Cardiac muscle cell (in vitro differentiated cells and primary cell): Measurements from ENCODE around the gene PBXIP1. TPM values are rescaled to one million over a fixed set of nuclear protein-coding genes. Genes with fewer than 3 reads are reported as not detected.

Source experiments
- DNase-seq, 2 donors: peaks; one replicate each; pipeline versions ENCODE4 v3.0.0 to v3.0.0-alpha.2; 2010 to 2017; ENCODE audit warnings: low read depth in 1 of 2, low spot score in 1 of 2
- H3K27ac ChIP-seq: fragments of 200-600 bp; sonication (generic); 2 replicates; pipeline ENCODE4 v1.5.1; 2016
- H3K27me3 ChIP-seq: fragments of 200-600 bp; sonication (generic); 2 replicates; pipeline ENCODE4 v1.6.0; 2016; ENCODE audit warnings: control low read depth
- H3K36me3 ChIP-seq: fragments of 200-600 bp; sonication (generic); 2 replicates; pipeline ENCODE4 v1.5.1; 2016; ENCODE audit warnings: control low read depth
- H3K4me1 ChIP-seq: fragments of 200-600 bp; sonication (generic); 2 replicates; pipeline ENCODE4 v1.8.1; 2017; ENCODE audit warnings: low read depth, mild to moderate bottlenecking, mixed run types
- H3K4me3 ChIP-seq: fragments of 200-600 bp; sonication (generic); 2 replicates; pipeline ENCODE4 v1.5.1; 2016; ENCODE audit warnings: mild to moderate bottlenecking
- H3K9me3 ChIP-seq: fragments of 200-600 bp; sonication (generic); 2 replicates; pipeline ENCODE4 v1.5.1; 2017; ENCODE audit warnings: low read depth, mild to moderate bottlenecking, control low read depth
- CTCF ChIP-seq: IDR thresholded peaks from 2 replicates; pipeline ENCODE4 v1.5.1; 2012; ENCODE audit warnings: low read depth, mild to moderate bottlenecking, low read length
- polyA plus RNA-seq: library from polyadenylated mRNA; unstranded; fragments of >200 nt; fragmentation: Nextera tagmentation; extraction: Ambion mirVana; gene quantifications from 2 replicates; pipeline ENCODE4 v1.2.1, GENCODE V29; 2016
- total RNA-seq: library from RNA; depleted of rRNA; stranded (reverse); fragments of >200 nt; gene quantifications from 2 replicates; pipeline ENCODE4 v1.2.3, GENCODE V29; 2016

PBXIP1 gene
- total and polyA plus RNA-seq, 2 experiments from 2014 or later = 108 to 161 TPM

DNA sequence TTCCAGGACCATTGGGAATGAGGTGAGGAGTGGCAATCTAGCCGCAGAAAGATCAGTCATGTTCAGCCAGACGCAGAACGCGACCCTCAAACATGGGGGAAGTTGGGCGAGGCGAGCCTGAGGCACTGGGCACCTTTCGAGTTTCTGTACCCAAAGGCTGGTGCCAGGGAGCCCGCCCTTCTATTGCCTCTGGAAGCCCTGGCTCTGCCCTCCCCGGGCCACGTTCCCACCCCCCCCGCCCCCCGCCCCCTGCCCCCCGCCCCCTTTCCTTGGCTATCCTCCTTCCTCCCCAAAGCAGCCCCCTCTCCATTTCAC, 44.5 kb upstream of the PBXIP1 start:
- Histone ChIP-seq H3K9me3 (no peaks in the 10 kb centered on the region), H3K4me1 (peaks cover 10% of the 10 kb centered on the region), H3K36me3 (no peaks in the 10 kb centered on the region), H3K27ac (peak overlapping the region; percentile 85), H3K4me3 (peak overlapping the region; percentile 75), H3K27me3 (no peaks in the 10 kb centered on the region)
- DNase-seq = no peak
- TF ChIP-seq CTCF = no peak

DNA sequence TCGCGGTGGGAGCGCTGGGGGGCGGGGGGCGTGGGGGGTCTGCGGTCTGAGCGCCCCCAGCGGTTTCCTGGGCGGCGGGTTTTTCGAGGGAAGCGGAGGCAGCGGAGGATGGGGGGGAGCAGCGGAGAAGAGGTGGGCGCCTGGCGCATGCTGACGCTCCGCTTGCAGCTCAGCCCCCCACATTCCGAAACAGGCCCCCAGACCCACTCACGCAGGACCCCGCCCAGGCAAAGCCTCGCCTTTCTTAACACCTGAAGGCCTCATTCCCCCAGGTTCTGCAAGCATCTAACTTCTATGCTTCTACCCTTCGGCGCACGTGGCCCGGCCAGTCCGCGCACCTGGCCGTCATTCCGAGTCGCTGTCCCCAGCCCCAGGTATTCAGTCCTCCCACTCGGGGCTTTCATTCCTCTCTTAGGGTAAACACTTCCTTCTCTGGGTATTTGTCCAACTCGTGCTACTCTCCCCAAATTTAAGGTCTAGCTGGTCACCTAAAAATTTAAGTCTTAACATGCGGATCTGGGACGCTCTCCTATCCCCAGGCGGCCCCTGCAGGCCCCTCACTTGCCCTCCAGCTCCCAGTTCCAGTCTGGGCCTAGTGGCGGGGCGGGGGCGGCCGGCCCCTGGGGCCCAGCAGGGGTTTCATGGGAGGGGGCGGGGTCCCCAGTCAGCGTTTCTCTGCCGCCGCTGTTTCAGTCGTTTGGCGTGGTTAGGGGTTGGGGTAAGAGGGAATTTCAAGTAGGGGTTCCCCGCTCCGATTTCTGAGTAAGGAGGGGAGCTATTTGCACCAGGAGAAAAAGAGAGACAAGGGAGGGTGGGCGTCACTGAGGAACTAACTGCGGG, 43.9 kb upstream of the PBXIP1 start:
- peak overlapping the region; percentile 75 for H3K4me3 ChIP-seq
- H3K4me1 ChIP-seq = peaks cover 10% of the 10 kb centered on the region
- no peak for TF ChIP-seq CTCF
- no peaks in the 10 kb centered on the region for H3K9me3 ChIP-seq
- peak in 1 of 2 donors; percentile 70 for DNase-seq
- H3K27ac ChIP-seq = peak overlapping the region; percentile 85
- H3K36me3 ChIP-seq = no peaks in the 10 kb centered on the region
- H3K27me3 ChIP-seq = no peaks in the 10 kb centered on the region

DNA sequence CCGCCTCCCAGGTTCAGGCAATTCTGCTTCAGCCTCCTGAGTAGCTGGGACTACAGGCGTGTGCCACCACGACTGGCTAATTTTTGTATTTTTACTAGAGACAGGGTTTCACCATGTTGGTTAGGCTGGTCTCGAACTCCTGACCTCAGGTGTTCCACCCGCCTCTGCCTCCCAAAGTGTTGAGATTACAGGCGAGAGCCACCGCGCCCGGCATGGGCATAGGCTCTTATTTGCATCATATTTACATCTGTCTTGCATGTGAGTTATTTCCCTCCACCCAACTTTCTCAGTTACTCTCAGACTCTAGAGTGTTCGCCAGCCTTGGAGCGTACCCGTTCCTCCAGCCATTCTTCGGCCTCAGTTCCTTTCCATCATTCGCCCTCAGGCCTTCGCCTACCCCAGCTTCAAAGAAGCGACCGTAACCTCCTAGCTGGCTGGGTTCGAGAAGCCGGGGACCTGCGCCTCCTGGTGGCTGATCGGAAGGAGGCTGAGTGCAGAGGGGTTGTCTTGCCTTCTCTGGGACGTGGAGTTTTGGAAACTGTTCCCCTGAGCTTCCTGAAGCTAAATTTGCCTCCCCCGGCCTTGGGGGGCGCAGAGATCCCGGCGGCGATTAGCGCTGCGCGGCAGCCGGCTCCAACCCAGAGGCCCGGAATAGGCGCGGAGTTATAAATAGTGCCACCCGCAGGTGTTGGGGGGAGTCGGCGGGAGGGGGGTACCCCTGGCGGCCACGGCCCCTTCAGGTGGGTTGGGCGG, 43.1 kb upstream of the PBXIP1 start:
- peak; percentile 75 to 84 for DNase-seq
- no peaks in the 10 kb centered on the region for H3K9me3 ChIP-seq
- peaks cover 10% of the 10 kb centered on the region for H3K4me1 ChIP-seq
- TF ChIP-seq CTCF = peak; percentile 94
- peak overlapping the region; percentile 75 for H3K4me3 ChIP-seq
- H3K36me3 ChIP-seq = no peaks in the 10 kb centered on the region
- H3K27me3 ChIP-seq = no peaks in the 10 kb centered on the region
- peak overlapping the region; percentile 85 for H3K27ac ChIP-seq

GRCh38 chr1:154998201-154998780, 42.4 kb upstream of the PBXIP1 start:
- DNase-seq = no peak
- H3K27me3 ChIP-seq = no peaks in the 10 kb centered on the region
- no peak overlapping the region for H3K4me3 ChIP-seq
- TF ChIP-seq CTCF = peak; percentile 10
- H3K36me3 ChIP-seq = no peaks in the 10 kb centered on the region
- H3K9me3 ChIP-seq = no peaks in the 10 kb centered on the region
- peak overlapping the region; percentile 85 for H3K27ac ChIP-seq
- H3K4me1 ChIP-seq = peaks cover 10% of the 10 kb centered on the region

DNA sequence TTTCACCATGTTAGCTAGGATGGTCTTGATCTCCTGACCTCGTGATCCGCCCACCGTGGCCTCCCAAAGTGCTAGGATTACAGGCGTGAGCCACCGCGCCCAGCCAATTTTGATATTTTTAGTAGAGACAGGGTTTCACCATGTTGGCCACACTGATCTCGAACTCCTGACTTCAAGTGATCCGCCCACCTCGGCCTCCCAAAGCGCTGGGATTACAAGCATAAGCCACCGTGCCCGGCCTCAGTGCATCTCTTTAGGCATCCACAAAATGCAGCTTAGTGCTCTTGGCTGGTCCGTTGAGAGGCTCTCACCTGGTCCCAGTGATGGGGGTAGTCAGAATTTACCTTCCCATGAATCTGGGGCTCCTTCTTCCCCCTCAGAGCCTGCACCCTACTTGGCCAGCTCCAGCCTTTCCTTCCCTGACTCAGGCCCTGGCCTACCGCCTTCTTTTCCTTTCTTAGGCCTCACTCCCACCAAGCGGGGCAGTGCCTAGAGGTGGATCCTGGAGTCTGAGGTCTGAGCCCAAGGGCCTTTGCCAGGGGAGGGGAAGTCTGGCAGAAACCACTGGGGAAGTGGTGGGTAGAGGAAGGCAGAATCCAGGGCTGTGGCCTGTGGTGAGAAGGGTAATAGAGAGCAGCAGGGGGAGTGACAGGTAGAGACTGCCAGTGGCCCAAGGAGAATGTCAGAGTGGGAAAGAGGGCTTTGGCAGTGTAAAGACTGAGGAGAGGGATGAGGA, 41.2 kb upstream of the PBXIP1 start:
- no peak overlapping the region for H3K27ac ChIP-seq
- peaks cover 10% of the 10 kb centered on the region for H3K4me1 ChIP-seq
- no peaks in the 10 kb centered on the region for H3K9me3 ChIP-seq
- no peak for DNase-seq
- H3K4me3 ChIP-seq = no peak overlapping the region
- no peak for TF ChIP-seq CTCF
- no peaks in the 10 kb centered on the region for H3K36me3 ChIP-seq
- no peaks in the 10 kb centered on the region for H3K27me3 ChIP-seq
